HG02763 (cell line): ENCODE data around the gene GRIN2A.

Experiments used
- ATAC-seq: cut with Tn5 transposase; IDR thresholded peaks from one replicate; pipeline ENCODE4 v1.9.1; 2021; ENCODE audit warnings: mild to moderate bottlenecking, moderate library complexity; ENCODE audit not compliant: unreplicated experiment

The GRIN2A gene

DNA sequence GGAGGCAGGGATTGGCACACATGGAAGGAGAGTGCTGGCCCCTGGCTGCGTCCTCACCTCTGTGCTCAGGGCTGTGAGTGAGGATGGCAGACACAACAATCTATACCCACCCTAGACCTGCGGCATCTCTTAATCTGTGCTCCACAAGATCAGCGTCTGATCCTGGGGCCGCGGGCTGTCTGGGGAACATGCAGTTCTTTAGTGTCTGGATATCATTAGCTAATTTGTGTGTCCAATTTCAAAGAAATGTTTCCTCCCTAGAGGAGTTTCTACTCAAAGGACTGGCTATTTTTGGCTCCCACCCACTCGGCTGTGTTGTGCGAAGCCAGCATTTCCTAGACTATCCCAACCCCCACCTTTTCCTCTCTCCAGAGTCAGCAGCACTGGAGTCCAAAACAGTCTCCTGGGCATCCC, 93.8 kb downstream of the GRIN2A start:
- no peak for ATAC-seq

DNA sequence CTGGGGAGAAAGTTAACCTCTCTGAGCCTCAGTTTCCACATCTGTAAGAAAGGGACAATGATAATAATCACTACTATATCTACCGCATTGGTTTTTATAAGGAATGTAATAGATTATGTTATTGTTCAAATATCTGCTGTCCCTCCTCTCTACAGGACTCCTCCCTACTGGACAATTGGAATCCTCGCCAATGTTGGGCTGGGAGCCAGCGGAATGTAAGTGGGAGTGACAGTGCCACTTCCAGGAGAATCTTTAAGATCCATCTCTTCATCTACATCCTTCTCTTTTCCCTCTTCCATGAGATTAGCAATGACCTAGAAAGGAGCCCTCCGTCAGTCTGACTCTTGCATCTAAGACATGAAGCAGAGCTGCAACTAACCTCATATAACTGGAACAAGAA, 95.1 kb downstream of the GRIN2A start:
- no peak for ATAC-seq

- no peak for ATAC-seq
Measured at GRCh38 chr16:10086620-10087019, 95.6 kb downstream of the GRIN2A start.

- ATAC-seq = no peak
Measured at GRCh38 chr16:10085078-10085798, 97.0 kb downstream of the GRIN2A start.

DNA sequence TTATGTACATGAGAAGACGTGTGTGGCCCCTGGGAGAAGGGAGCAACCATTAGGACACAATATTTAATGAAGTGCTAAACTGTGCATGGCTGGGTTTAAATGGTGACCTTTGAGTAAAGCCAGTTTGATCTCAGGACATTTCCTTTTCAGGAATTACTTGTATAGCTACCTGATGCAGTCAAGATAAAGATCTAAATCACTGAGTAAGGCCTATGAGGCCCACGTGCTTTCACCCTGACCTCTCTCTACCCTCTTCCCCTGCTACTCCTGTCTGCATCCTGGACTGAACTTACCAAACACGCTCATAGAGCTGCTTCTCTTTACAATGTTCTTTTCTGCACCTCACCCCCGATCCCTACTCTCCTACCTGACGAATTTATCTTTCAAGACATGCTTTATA, 98.9 kb downstream of the GRIN2A start:
- ATAC-seq = no peak

DNA sequence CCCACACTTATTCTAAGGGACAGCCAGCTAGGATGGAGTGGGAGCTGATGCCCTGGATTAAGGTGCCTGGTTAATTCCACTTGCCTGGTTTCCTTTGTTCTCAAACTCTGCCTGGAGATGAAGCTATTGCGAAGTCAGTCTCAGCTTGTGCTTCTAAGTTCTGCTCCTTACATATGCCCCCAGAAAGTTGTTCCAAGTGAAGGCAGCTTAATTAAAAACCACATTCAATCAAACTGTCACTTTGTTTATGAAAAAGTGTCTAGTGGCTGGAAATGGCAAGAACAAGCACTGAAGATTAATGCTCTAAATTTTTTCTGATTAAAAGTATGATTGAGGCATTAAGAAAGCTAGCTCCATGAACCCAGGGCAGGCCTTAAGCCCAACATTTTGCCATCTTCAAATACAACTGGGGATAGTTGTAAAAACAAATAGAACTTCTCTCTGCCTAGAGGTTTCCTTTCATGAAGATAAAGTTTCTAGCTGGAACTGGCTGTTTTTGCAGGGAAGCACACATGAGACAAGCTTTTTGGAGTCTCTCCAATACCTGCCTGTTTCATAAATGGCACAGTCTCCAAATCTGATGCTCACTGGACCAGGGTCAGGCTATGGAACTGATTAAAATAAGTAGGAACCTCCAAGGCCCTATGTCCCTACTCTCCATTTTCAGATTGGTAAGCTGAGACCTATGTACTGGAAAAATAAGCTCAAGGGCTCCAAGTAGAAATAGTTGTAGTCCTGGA, 100.9 kb downstream of the GRIN2A start:
- ATAC-seq = no peak

- no peak for ATAC-seq
Measured at GRCh38 chr16:10080051-10080772, 102.0 kb downstream of the GRIN2A start.

DNA sequence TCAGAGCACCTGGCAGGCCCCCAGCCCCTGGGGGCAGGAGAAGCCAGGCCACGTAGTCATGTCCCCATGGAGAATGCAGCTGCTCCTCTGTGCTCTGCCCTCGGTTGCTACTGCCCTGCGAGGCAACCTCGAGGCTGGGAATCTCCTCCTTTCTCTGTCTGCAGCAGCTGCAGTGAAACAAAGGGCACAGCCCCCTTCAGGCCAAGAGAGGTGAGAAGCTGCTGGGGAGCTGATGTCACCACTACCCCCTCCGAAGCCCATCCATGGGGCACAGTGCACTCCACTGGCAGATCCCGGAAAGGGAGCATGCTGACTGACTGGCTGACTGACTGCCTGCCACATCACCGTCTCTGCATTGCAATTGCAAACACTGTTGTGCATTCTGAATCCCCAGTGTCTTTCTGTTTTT, 103.7 kb downstream of the GRIN2A start:
- no peak for ATAC-seq

GRCh38 chr16:10077861-10078260, 104.4 kb downstream of the GRIN2A start:
- ATAC-seq = no peak

DNA sequence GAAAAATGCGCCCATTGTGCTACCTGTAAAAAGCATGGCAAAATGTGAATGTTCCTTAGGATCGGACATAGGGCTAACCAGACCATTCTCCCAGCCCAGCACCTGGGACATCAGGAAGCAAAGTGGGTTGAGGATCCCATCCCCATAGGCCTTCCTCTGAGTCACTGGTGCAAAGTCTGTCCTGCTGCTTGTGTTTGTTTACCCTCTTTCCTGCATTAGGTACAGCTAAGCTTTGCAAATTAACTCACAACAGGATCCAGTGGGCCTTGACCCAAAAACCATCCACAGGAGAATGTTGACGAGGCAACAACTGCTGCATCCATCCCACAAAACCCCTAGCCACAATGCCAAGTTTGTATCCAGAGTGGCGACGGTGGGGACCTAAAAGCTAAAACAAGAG, 106.2 kb downstream of the GRIN2A start:
- ATAC-seq = no peak

GRCh38 chr16:10070591-10070990, 111.6 kb downstream of the GRIN2A start:
- no peak for ATAC-seq

- ATAC-seq = no peak
Measured at GRCh38 chr16:10069374-10069773, 112.9 kb downstream of the GRIN2A start.

GRCh38 chr16:10067835-10068234, 114.4 kb downstream of the GRIN2A start:
- ATAC-seq = no peak

GRCh38 chr16:10067406-10067805, 114.8 kb downstream of the GRIN2A start:
- ATAC-seq = no peak

DNA sequence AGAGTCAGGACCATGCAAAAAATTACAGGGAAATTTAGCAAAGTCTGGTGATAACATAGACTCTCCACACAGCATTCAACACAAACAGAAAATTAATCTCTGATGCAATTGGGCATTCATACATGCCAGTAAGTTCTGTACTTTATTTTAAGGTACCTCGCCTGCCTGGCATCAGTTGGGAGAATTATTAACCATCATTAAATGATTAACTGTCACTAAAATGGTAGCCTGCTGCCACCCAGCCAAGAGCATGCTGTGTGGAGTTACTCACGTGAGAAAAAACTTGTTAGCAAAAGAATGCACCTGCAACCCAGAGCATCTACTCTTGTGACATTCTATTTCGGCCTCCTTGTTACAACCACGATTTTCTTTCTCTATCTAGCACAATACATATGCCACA, 117.2 kb downstream of the GRIN2A start:
- ATAC-seq = no peak

- no peak for ATAC-seq
Measured at GRCh38 chr16:10048850-10049249, 133.4 kb downstream of the GRIN2A start.

- no peak for ATAC-seq
Measured at GRCh38 chr16:10045947-10046346, 136.3 kb downstream of the GRIN2A start.

GRCh38 chr16:10045291-10045775, 136.9 kb downstream of the GRIN2A start:
- no peak for ATAC-seq

DNA sequence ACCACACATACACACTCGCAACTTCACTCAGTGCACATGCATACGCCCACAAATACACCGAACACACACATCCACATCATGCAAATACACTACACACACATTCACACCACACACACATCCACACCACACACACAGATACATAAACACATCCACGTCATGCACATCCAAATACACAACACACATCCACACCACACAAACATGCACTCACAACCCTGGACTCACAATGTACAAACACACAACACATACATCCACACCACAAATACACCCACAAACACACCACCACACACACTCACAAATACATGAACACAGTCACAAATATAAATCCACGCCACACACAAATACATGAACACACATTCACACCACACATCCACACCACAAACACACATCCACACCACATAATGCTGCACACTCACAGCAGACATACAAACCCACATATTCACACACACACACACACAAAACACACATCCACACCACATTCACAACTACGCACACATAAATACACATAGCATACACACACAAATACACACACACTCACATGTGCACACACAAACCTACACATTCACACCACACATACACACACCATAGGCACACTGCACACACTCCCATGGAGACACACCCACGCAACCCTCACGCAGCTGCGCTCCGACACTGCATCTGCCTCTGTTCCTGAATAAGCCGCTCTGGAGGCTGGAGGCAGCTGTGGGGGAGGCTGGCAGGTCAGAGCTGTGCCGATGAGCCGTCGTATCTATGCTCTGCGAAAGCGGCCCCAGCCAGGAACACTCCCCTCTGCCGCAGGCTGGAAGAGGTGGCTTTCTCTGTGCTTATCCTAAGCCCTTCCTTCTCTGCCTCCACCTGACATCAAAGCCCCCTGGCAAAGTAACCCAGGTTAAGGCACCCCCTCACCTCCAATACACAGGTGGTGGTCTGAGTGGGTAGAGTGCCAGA, 141.8 kb downstream of the GRIN2A start:
- ATAC-seq = no peak

- ATAC-seq = no peak
Measured at GRCh38 chr16:10039220-10040096, 142.8 kb downstream of the GRIN2A start.
